ENCODE results near the gene SYNPO2L.

SYNPO2L gene

DNA sequence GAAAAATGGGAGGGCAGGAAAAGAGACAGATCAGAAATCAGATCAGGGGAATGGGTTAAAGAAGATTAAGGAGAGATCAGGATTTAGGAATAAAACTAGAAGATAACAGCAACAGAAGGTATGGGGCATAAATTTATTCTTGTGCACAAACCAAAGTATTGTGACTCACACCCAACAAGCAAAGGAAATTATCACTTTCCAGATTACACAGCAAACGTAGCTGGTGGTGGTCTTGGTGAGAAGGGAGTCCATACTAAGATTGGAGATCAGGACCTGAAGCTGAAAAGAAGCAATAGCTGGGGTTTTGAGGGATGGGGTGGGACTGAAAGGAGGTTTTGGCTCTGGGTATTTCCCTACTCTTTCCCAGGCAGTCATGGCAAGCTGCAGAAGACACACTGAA is 11.1 kb downstream of the SYNPO2L start:
- Histone ChIP-seq H3K9ac (ENCODE audit: low read length) (no peak overlapping the region), H3K4me3 (ENCODE audit: low read depth, low read length) (no peak overlapping the region), H3K4me1 (ENCODE audit: control insufficient read depth in 1 of 2, insufficient read depth in 2 of 2, low read length in 2 of 2) (peaks cover 29 to 43% of the 10 kb centered on the region in 2 experiments), H4K91ac (ENCODE audit: low read depth, low read length) (no peak overlapping the region), H3K27ac (ENCODE audit: low read depth, low read length) (no peak overlapping the region), H3K27me3 (ENCODE audit: insufficient read depth, low read length) (no peaks in the 10 kb centered on the region), H3K18ac (ENCODE audit: low read length) (no peak overlapping the region), H3K79me2 (ENCODE audit: control insufficient read depth, insufficient read depth, low read length, poor library complexity) (peaks cover 3% of the 10 kb centered on the region), H3K4ac (ENCODE audit: low read depth, low read length) (no peak overlapping the region), H2AFZ (ENCODE audit: insufficient read depth, low read length, poor library complexity) (no peak overlapping the region), H3K9me3 (ENCODE audit: insufficient read depth, low read depth, low read length) (no peaks in the 10 kb centered on the region), H4K12ac (ENCODE audit: low read depth, low read length) (no peak overlapping the region), H2AK5ac (ENCODE audit: low read length) (no peak overlapping the region), H2BK120ac (ENCODE audit: insufficient read depth, low read length, poor library complexity) (no peak overlapping the region), H2BK5ac (ENCODE audit: low read depth, low read length, poor library complexity) (no peak overlapping the region), H3K36me3 (ENCODE audit: control insufficient read depth in 1 of 2, insufficient read depth in 2 of 2, low read length in 2 of 2) (no peaks in the 10 kb centered on the region), H3K14ac (ENCODE audit: low read length) (no peak overlapping the region), H3K79me1 (ENCODE audit: low read length) (peaks cover 19% of the 10 kb centered on the region), H2BK12ac (ENCODE audit: low read length) (no peak overlapping the region), H4K8ac (ENCODE audit: low read depth, low read length) (no peak overlapping the region), H3K4me2 (ENCODE audit: low read length) (no peak overlapping the region), H3K23ac (ENCODE audit: low read length) (no peak overlapping the region)
- no CpG with 5 or more reads among the region's 1 CpG for WGBS (ENCODE audit: extremely low coverage, insufficient coverage, insufficient read length)
- DNase-seq = no peak

DNA sequence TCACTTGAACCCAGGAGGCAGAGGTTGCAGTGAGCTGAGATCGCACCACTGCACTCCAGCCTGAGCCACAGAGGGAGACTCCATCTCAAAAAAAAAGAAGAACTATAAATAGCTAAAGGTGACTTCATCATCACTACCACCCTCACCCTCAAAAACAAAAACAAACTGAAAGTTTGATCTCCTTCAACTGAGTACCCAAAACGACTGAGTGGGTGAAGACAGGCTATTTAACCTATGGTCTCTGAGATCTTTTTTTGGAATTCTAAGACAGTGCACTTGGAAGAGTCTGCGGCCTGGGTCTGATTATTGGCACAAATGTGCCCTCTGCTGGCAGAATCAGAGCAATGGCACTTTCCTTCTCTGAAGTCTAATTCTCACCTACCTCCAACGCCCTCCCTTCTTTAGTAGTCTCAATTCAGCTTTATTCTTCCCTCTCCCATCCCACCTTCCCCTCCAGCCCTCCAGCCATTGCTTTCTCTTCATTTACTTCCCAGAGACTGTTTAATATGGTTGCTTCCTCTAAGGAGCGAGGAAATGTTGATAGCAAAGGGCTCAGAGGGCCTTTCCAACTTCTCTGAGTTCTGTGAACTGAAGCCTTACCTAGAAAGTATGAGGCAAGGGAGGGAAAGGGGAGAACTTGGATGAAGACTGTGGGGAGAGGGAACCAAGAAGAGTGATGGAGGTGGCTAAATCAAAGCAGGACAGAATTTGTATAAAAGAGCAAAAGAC is 11.7 kb downstream of the SYNPO2L start:
- no peaks in the 10 kb centered on the region for H3K27me3 ChIP-seq (ENCODE audit: insufficient read depth, low read length)
- H3K27ac ChIP-seq (ENCODE audit: low read depth, low read length) = no peak overlapping the region
- peak overlapping the region; percentile 3 for H2BK12ac ChIP-seq (ENCODE audit: low read length)
- no peaks in the 10 kb centered on the region for H3K9me3 ChIP-seq (ENCODE audit: insufficient read depth, low read depth, low read length)
- no peak overlapping the region for H3K4me2 ChIP-seq (ENCODE audit: low read length)
- H3K4me3 ChIP-seq (ENCODE audit: low read depth, low read length) = no peak overlapping the region
- H2AK5ac ChIP-seq (ENCODE audit: low read length) = no peak overlapping the region
- H2AFZ ChIP-seq (ENCODE audit: insufficient read depth, low read length, poor library complexity) = no peak overlapping the region
- WGBS (ENCODE audit: extremely low coverage, insufficient coverage, insufficient read length) = no CpG with 5 or more reads among the region's 5 CpGs
- H3K36me3 ChIP-seq (ENCODE audit: control insufficient read depth in 1 of 2, insufficient read depth in 2 of 2, low read length in 2 of 2) = no peaks in the 10 kb centered on the region
- no peak overlapping the region for H2BK120ac ChIP-seq (ENCODE audit: insufficient read depth, low read length, poor library complexity)
- DNase-seq = peak; percentile 49 to 88
- no peak overlapping the region for H3K18ac ChIP-seq (ENCODE audit: low read length)
- H4K91ac ChIP-seq (ENCODE audit: low read depth, low read length) = no peak overlapping the region
- H3K23ac ChIP-seq (ENCODE audit: low read length) = no peak overlapping the region
- H4K8ac ChIP-seq (ENCODE audit: low read depth, low read length) = no peak overlapping the region
- H3K79me2 ChIP-seq (ENCODE audit: control insufficient read depth, insufficient read depth, low read length, poor library complexity) = peaks cover 3% of the 10 kb centered on the region
- H4K12ac ChIP-seq (ENCODE audit: low read depth, low read length) = no peak overlapping the region
- H3K4me1 ChIP-seq (ENCODE audit: control insufficient read depth in 1 of 2, insufficient read depth in 2 of 2, low read length in 2 of 2) = peaks cover 29 to 43% of the 10 kb centered on the region in 2 experiments
- no peak overlapping the region for H2BK5ac ChIP-seq (ENCODE audit: low read depth, low read length, poor library complexity)
- no peak overlapping the region for H3K9ac ChIP-seq (ENCODE audit: low read length)
- peaks cover 19% of the 10 kb centered on the region for H3K79me1 ChIP-seq (ENCODE audit: low read length)
- H3K14ac ChIP-seq (ENCODE audit: low read length) = no peak overlapping the region
- H3K4ac ChIP-seq (ENCODE audit: low read depth, low read length) = no peak overlapping the region

DNA sequence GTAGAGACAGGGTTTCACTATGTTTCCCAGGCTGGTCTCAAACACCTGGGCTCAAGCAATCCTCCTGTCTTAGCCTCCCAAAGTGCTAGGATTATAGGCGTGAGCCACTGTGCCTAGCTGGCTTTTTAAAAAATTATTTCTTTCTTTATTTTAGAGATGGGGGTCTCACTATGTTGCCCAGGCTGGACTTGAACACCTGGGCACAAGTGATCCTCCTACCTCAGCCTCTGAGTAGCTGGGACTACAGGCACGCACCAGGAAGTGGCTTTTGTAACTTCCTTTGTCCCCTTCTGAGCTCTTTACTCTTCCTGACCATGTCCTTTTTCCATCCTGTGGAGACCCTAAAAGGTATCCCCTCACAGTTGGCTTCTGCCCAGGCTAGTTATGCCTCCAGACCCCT is 12.5 kb downstream of the SYNPO2L start:
- Histone ChIP-seq H3K27me3 (ENCODE audit: insufficient read depth, low read length) (no peaks in the 10 kb centered on the region), H3K14ac (ENCODE audit: low read length) (no peak overlapping the region), H4K91ac (ENCODE audit: low read depth, low read length) (peak overlapping the region; percentile 36), H3K79me1 (ENCODE audit: low read length) (peaks cover 19% of the 10 kb centered on the region), H2AFZ (ENCODE audit: insufficient read depth, low read length, poor library complexity) (no peak overlapping the region), H3K4me3 (ENCODE audit: low read depth, low read length) (no peak overlapping the region), H3K23ac (ENCODE audit: low read length) (no peak overlapping the region), H3K4me2 (ENCODE audit: low read length) (no peak overlapping the region), H4K12ac (ENCODE audit: low read depth, low read length) (no peak overlapping the region), H3K18ac (ENCODE audit: low read length) (no peak overlapping the region), H3K79me2 (ENCODE audit: control insufficient read depth, insufficient read depth, low read length, poor library complexity) (peaks cover 3% of the 10 kb centered on the region), H2BK12ac (ENCODE audit: low read length) (no peak overlapping the region), H3K4ac (ENCODE audit: low read depth, low read length) (no peak overlapping the region), H3K9ac (ENCODE audit: low read length) (no peak overlapping the region), H2BK120ac (ENCODE audit: insufficient read depth, low read length, poor library complexity) (no peak overlapping the region), H4K8ac (ENCODE audit: low read depth, low read length) (no peak overlapping the region), H2BK5ac (ENCODE audit: low read depth, low read length, poor library complexity) (no peak overlapping the region), H3K27ac (ENCODE audit: low read depth, low read length) (no peak overlapping the region), H2AK5ac (ENCODE audit: low read length) (no peak overlapping the region), H3K4me1 (ENCODE audit: control insufficient read depth in 1 of 2, insufficient read depth in 2 of 2, low read length in 2 of 2) (peaks cover 23 to 36% of the 10 kb centered on the region in 2 experiments), H3K36me3 (ENCODE audit: control insufficient read depth in 1 of 2, insufficient read depth in 2 of 2, low read length in 2 of 2) (no peaks in the 10 kb centered on the region), H3K9me3 (ENCODE audit: insufficient read depth, low read depth, low read length) (no peaks in the 10 kb centered on the region)
- DNase-seq = no peak
- no CpG with 5 or more reads among the region's 2 CpGs for WGBS (ENCODE audit: extremely low coverage, insufficient coverage, insufficient read length)

DNA sequence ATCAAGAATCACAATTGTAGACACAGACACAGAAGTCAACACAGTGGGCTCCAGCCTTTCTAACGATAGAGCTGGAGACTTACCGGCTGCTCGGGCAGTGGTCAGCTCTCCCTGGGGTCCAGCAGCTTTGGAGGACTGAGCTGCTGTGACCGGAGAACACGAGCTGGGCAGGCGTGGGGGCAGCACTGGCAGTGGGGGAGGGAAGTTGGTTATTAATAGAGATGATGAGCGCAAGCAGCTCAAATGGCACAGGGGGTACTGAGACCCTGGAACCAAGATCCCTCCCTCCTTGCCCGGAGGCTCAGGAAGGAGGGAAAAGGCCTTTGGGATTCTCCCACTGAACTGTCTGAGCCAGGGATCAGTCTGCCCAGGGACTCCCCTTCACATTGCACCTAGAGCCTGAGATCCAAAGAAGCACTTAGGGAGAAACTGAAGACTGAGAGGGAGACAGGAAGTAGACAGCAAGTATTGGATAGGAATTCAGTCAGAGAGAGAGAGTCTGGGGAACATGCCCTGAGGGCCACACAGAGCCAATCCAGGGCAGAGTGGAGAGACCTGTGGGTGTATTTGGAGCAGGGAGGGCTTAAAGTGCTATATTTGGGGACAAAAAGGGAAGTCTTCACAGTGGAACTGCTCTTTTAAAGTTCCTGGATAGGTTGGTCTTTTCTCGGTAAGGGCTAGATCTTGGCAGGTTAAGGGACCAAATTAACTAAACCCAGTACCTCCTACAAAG is 14.3 kb downstream of the SYNPO2L start, which contains the start of gene MYOZ1:
Gene MYOZ1, minus strand, starts transcription at position 147 of the 733 bp plus-strand sequence. CDS start 1,457 bp downstream, outside the sequence.
- Histone ChIP-seq H3K36me3 (ENCODE audit: control insufficient read depth in 1 of 2, insufficient read depth in 2 of 2, low read length in 2 of 2) (no peaks in the 10 kb centered on the region), H3K9ac (ENCODE audit: low read length) (no peak within 1 kb of the TSS)

More for the DNA sequence above, 14.3 kb downstream of the SYNPO2L start, which contains the start of gene MYOZ1:
- peaks cover 10% of the 10 kb centered on the region for H3K79me1 ChIP-seq (ENCODE audit: low read length)
- peaks cover 3% of the 10 kb centered on the region for H3K79me2 ChIP-seq (ENCODE audit: control insufficient read depth, insufficient read depth, low read length, poor library complexity)
- no peaks in the 10 kb centered on the region for H3K27me3 ChIP-seq (ENCODE audit: insufficient read depth, low read length)
- H3K4me2 ChIP-seq (ENCODE audit: low read length) = peak within 1 kb of the TSS; percentile 45
- no peak within 1 kb of the TSS for H3K4me3 ChIP-seq (ENCODE audit: low read depth, low read length)
- no CpG with 5 or more reads among the region's 9 CpGs for WGBS (ENCODE audit: extremely low coverage, insufficient coverage, insufficient read length)
- peak within 1 kb of the TSS; percentile 81 for H2BK5ac ChIP-seq (ENCODE audit: low read depth, low read length, poor library complexity)
- peak; percentile 37 to 66 for DNase-seq
- H3K4ac ChIP-seq (ENCODE audit: low read depth, low read length) = peak within 1 kb of the TSS; percentile 41
- H3K18ac ChIP-seq (ENCODE audit: low read length) = peak within 1 kb of the TSS; percentile 64
- H3K9me3 ChIP-seq (ENCODE audit: insufficient read depth, low read depth, low read length) = no peaks in the 10 kb centered on the region
- H3K27ac ChIP-seq (ENCODE audit: low read depth, low read length) = peak within 1 kb of the TSS; percentile 83
- H2BK12ac ChIP-seq (ENCODE audit: low read length) = peak within 1 kb of the TSS; percentile 97
- peak within 1 kb of the TSS; percentile 68 for H2AFZ ChIP-seq (ENCODE audit: insufficient read depth, low read length, poor library complexity)
- peak within 1 kb of the TSS; percentile 92 for H4K91ac ChIP-seq (ENCODE audit: low read depth, low read length)
- H3K23ac ChIP-seq (ENCODE audit: low read length) = no peak within 1 kb of the TSS
- H2BK120ac ChIP-seq (ENCODE audit: insufficient read depth, low read length, poor library complexity) = peak within 1 kb of the TSS; percentile 93
- H4K8ac ChIP-seq (ENCODE audit: low read depth, low read length) = peak within 1 kb of the TSS; percentile 71
- peak within 1 kb of the TSS; percentile 66 for H2AK5ac ChIP-seq (ENCODE audit: low read length)
- peak within 1 kb of the TSS; percentile 56 for H4K12ac ChIP-seq (ENCODE audit: low read depth, low read length)
- H3K4me1 ChIP-seq (ENCODE audit: control insufficient read depth in 1 of 2, insufficient read depth in 2 of 2, low read length in 2 of 2) = peaks cover 13 to 20% of the 10 kb centered on the region in 2 experiments
- peak within 1 kb of the TSS; percentile 79 for H3K14ac ChIP-seq (ENCODE audit: low read length)

All from trophoblast cell (in vitro differentiated cells and primary cell).